BLaER1 treated with 17β-estradiol and CSF1 and Interleukin-3, amounts not matched to agents 10 nM and 100 nM (cell line): Measurements from ENCODE around the gene MTF2.
"Not testable (repeated sequence)": the region's sequence is repeated elsewhere in the genome, so short reads cannot be mapped to it uniquely, and the experiment has no call there.

ENCODE experiments used
- H3K27ac ChIP-seq, 11 experiments: shearing (Covaris generic); formaldehyde crosslinking; 2 replicates each; pipeline ENCODE4 v1.8.1; 2022
- H3K27me3 ChIP-seq, 11 experiments: shearing (Covaris generic); formaldehyde crosslinking; 2 replicates each; pipeline ENCODE4 v1.8.1; 2022
- H3K36me3 ChIP-seq, 11 experiments: shearing (Covaris generic); formaldehyde crosslinking; 2 replicates each; pipeline ENCODE4 v1.8.1; 2022
- H3K4me1 ChIP-seq, 10 experiments: shearing (Covaris generic); formaldehyde crosslinking; 2 replicates each; pipeline ENCODE4 v1.8.1; 2022
- H3K4me2 ChIP-seq, 11 experiments: shearing (Covaris generic); formaldehyde crosslinking; 2 replicates each; pipeline ENCODE4 v1.8.1; 2022
- H3K4me3 ChIP-seq, 10 experiments: shearing (Covaris generic); formaldehyde crosslinking; 2 replicates each; pipeline ENCODE4 v1.8.1; 2022
- H3K9ac ChIP-seq, 11 experiments: shearing (Covaris generic); formaldehyde crosslinking; 2 replicates each; pipeline ENCODE4 v1.8.1; 2022
- H3K9me3 ChIP-seq, 11 experiments: shearing (Covaris generic); formaldehyde crosslinking; replicated peaks in 1 of 11; 2 replicates each; pipeline ENCODE4 v1.8.1; 2022
- H4K20me1 ChIP-seq, 11 experiments: shearing (Covaris generic); formaldehyde crosslinking; 2 replicates each; pipeline ENCODE4 v1.8.1; 2022
- Cebpa-rat ChIP-seq, 11 experiments: shearing (Covaris generic); IDR thresholded peaks; 2 replicates each; pipeline ENCODE4 v1.8.1; 2022

Gene MTF2

GRCh38 chr1:93172778-93173177 lies 93.7 kb downstream of the MTF2 start:
- H3K4me3 ChIP-seq, result no peak overlapping the region
- no peaks in the 10 kb centered on the region for H3K27me3 ChIP-seq
- peaks cover 14 to 56% (median 30%) of the 10 kb centered on the region in 10 experiments for H3K4me1 ChIP-seq
- H3K4me2 ChIP-seq, result peak overlapping the region in 10 of 11 experiments; percentile 57 to 82 (median 74); a peak in 14 of 22 replicates
- no peak overlapping the region for H3K27ac ChIP-seq
- peaks cover 25 to 82% (median 62%) of the 10 kb centered on the region in 11 experiments for H3K36me3 ChIP-seq
- TF ChIP-seq Cebpa-rat (IDR thresholded peaks at IDR 0.05), result no peak
- H3K9ac ChIP-seq, result no peak overlapping the region
- H3K9me3 ChIP-seq, result peaks cover 24 to 36% (median 31%) of the 10 kb centered on the region in 11 experiments
- peaks cover 62 to 96% (median 91%) of the 10 kb centered on the region in 11 experiments; a peak in 21 of 22 replicates for H4K20me1 ChIP-seq

- H3K27me3 ChIP-seq, H3K4me2 ChIP-seq, H3K4me3 ChIP-seq, H3K27ac ChIP-seq, H3K9ac ChIP-seq: not testable (repeated sequence)
- Histone ChIP-seq H3K36me3 (peaks cover 23 to 67% (median 44%) of the 10 kb centered on the region in 11 experiments), H4K20me1 (peaks cover 77 to 95% (median 92%) of the 10 kb centered on the region in 11 experiments), H3K4me1 (peaks cover 22 to 66% (median 39%) of the 10 kb centered on the region in 10 experiments), H3K9me3 (peaks cover 12 to 21% (median 16%) of the 10 kb centered on the region in 11 experiments)
Observed at GRCh38 chr1:93174638-93175037, 95.6 kb downstream of the MTF2 start.

GRCh38 chr1:93177991-93178390 lies 98.9 kb downstream of the MTF2 start:
- no peak for TF ChIP-seq Cebpa-rat (IDR thresholded peaks at IDR 0.05)
- H4K20me1 ChIP-seq, result peaks cover 47 to 65% (median 58%) of the 10 kb centered on the region in 11 experiments
- H3K27me3 ChIP-seq, result no peaks in the 10 kb centered on the region
- peak overlapping the region; percentile 72 to 92 (median 86) for H3K4me3 ChIP-seq
- peak overlapping the region in 9 of 11 experiments; percentile 3 to 99 (median 98); a peak in 10 of 22 replicates for H3K27ac ChIP-seq
- H3K4me1 ChIP-seq, result peaks cover 21 to 65% (median 37%) of the 10 kb centered on the region in 10 experiments
- peak overlapping the region; percentile 78 to 100 (median 91) for H3K4me2 ChIP-seq
- peak overlapping the region; percentile 88 to 99 (median 97) for H3K9ac ChIP-seq
- H3K9me3 ChIP-seq, result peaks cover 0 to 8% (median 3%) of the 10 kb centered on the region in 11 experiments; a peak in 4 of 22 replicates
- peaks cover 12 to 47% (median 29%) of the 10 kb centered on the region in 11 experiments for H3K36me3 ChIP-seq

- peaks cover 47 to 61% (median 54%) of the 10 kb centered on the region in 11 experiments for H4K20me1 ChIP-seq
- peak overlapping the region; percentile 93 to 99 (median 98); a peak in 20 of 22 replicates for H3K27ac ChIP-seq
- H3K9ac ChIP-seq, result peak overlapping the region; percentile 88 to 99 (median 97)
- H3K36me3 ChIP-seq, result peaks cover 12 to 43% (median 29%) of the 10 kb centered on the region in 11 experiments
- no peaks in the 10 kb centered on the region for H3K27me3 ChIP-seq
- H3K9me3 ChIP-seq, result peaks cover 0 to 8% (median 3%) of the 10 kb centered on the region in 11 experiments; a peak in 4 of 22 replicates
- peaks cover 21 to 65% (median 39%) of the 10 kb centered on the region in 10 experiments for H3K4me1 ChIP-seq
- peak overlapping the region; percentile 72 to 92 (median 86) for H3K4me3 ChIP-seq
- no peak for TF ChIP-seq Cebpa-rat (IDR thresholded peaks at IDR 0.05)
- peak overlapping the region; percentile 78 to 100 (median 91) for H3K4me2 ChIP-seq
Observed at GRCh38 chr1:93178418-93178817, 99.3 kb downstream of the MTF2 start.

GRCh38 chr1:93179886-93180722 lies 101.0 kb downstream of the MTF2 start, which contains the start of gene TMED5:
TMED5 (minus strand) TSS chr1:93180413; CDS start chr1:93180242, 171 bp downstream.
- Histone ChIP-seq H4K20me1 (peaks cover 37 to 47% (median 40%) of the 10 kb centered on the region in 11 experiments), H3K27me3 (no peaks in the 10 kb centered on the region), H3K27ac (peak within 1 kb of the TSS; percentile 93 to 99 (median 98)), H3K4me2 (peak within 1 kb of the TSS; percentile 78 to 100 (median 91)), H3K9me3 (peaks cover 0 to 5% (median 0%) of the 10 kb centered on the region in 11 experiments; a peak in 2 of 22 replicates), H3K36me3 (peaks cover 5 to 29% (median 19%) of the 10 kb centered on the region in 11 experiments), H3K9ac (peak within 1 kb of the TSS; percentile 88 to 99 (median 97)), H3K4me3 (peak within 1 kb of the TSS; percentile 72 to 92 (median 86)), H3K4me1 (peaks cover 21 to 69% (median 39%) of the 10 kb centered on the region in 10 experiments)
- TF ChIP-seq Cebpa-rat (IDR thresholded peaks at IDR 0.05), result peak in 6 of 11 experiments; percentile 48 to 79 (median 59); a peak in 7 of 22 replicates

- Histone ChIP-seq H3K27ac (peak within 1 kb of the TSS; percentile 93 to 99 (median 98)), H4K20me1 (peaks cover 32 to 41% (median 34%) of the 10 kb centered on the region in 11 experiments), H3K9ac (peak within 1 kb of the TSS; percentile 88 to 99 (median 97)), H3K27me3 (no peaks in the 10 kb centered on the region), H3K4me3 (peak within 1 kb of the TSS; percentile 72 to 92 (median 86)), H3K4me2 (peak within 1 kb of the TSS; percentile 78 to 100 (median 91)), H3K4me1 (peaks cover 21 to 72% (median 39%) of the 10 kb centered on the region in 10 experiments), H3K9me3 (peaks cover 0 to 5% (median 0%) of the 10 kb centered on the region in 11 experiments; a peak in 2 of 22 replicates), H3K36me3 (peaks cover 5 to 24% (median 14%) of the 10 kb centered on the region in 11 experiments)
- no peak for TF ChIP-seq Cebpa-rat (IDR thresholded peaks at IDR 0.05)
Observed at GRCh38 chr1:93180723-93181613, 101.9 kb downstream of the MTF2 start, which contains the start of gene CCDC18. CCDC18 (plus strand) TSS chr1:93180724; CDS start chr1:93183362, 2,638 bp downstream.

- Histone ChIP-seq H3K36me3 (peaks cover 9 to 36% (median 18%) of the 10 kb centered on the region in 11 experiments; a peak in 20 of 22 replicates), H3K4me3 (no peak overlapping the region)
Observed at GRCh38 chr1:93186667-93187066, 107.6 kb downstream of the MTF2 start.

More at GRCh38 chr1:93186667-93187066, 107.6 kb downstream of the MTF2 start:
- TF ChIP-seq Cebpa-rat (IDR thresholded peaks at IDR 0.05), result no peak
- H4K20me1 ChIP-seq, result no peaks in the 10 kb centered on the region
- no peak overlapping the region for H3K27ac ChIP-seq
- peak overlapping the region in 3 of 11 experiments; percentile 14 to 43 (median 33); a peak in 4 of 22 replicates for H3K4me2 ChIP-seq
- H3K9ac ChIP-seq, result no peak overlapping the region
- no peaks in the 10 kb centered on the region for H3K27me3 ChIP-seq
- H3K9me3 ChIP-seq, result no peaks in the 10 kb centered on the region
- peaks cover 9 to 67% (median 33%) of the 10 kb centered on the region in 10 experiments for H3K4me1 ChIP-seq
